Tibial nerve (tissue), 4 donors: Measurements from ENCODE around the gene RELN. TPM values are rescaled to one million over a fixed set of nuclear protein-coding genes. Genes with fewer than 3 reads are reported as not detected.
A peak's percentile ranks its signal among the peaks of the same experiment; 100 is the strongest.

Experiments
- DNase-seq, 2 donors: peaks; one replicate each; pipeline ENCODE4 v3.0.0-alpha.2; 2019; ENCODE audit warnings: low spot score in 2 of 2
- H3K27ac ChIP-seq, 4 donors: fragments of 200-600 bp; sonication (generic) in 3 of 4; one replicate each; pipeline ENCODE4 v1.5.1; 2017 to 2019; ENCODE audit warnings: mild to moderate bottlenecking in 1 of 4
- H3K27me3 ChIP-seq, 2 donors: fragments of 200-600 bp; sonication (generic) in 1 of 2; one replicate each; pipeline versions ENCODE4 v1.5.1 to v1.6.0; 2017 to 2019
- H3K36me3 ChIP-seq, 3 donors: fragments of 200-600 bp; sonication (generic); one replicate each; pipeline ENCODE4 v1.5.1; 2018 to 2019
- H3K4me1 ChIP-seq, 4 donors: fragments of 200-600 bp; sonication (generic) in 3 of 4; one replicate each; pipeline ENCODE4 v1.5.1; 2017 to 2019
- H3K4me3 ChIP-seq, 4 donors: fragments of 200-600 bp; sonication (generic) in 3 of 4; one replicate each; pipeline ENCODE4 v1.5.1; 2017 to 2019; ENCODE audit warnings: mild to moderate bottlenecking in 1 of 4, moderate library complexity in 1 of 4
- H3K9me3 ChIP-seq, 4 donors: fragments of 200-600 bp; sonication (generic) in 3 of 4; one replicate each; pipeline ENCODE4 v1.5.1; 2017 to 2019
- EP300 ChIP-seq, 2 donors: sonication (generic); formaldehyde crosslinking; IDR thresholded peaks; one replicate each; pipeline ENCODE4 v1.6.1; 2017; ENCODE audit warnings: antibody characterized with exemption in 2 of 2, mild to moderate bottlenecking in 1 of 2
- POLR2A ChIP-seq, 2 donors: fragments of 450-650 bp; IDR thresholded peaks; one replicate each; pipeline ENCODE4 v1.6.1; 2017; ENCODE audit warnings: antibody characterized with exemption in 2 of 2, mild to moderate bottlenecking in 2 of 2, moderate library complexity in 2 of 2
- WGBS, 2 donors: methylation state at CpG; one replicate each; pipeline ENCODE4 v1.1.5; 2018; 5-methylcytosine and 5-hydroxymethylcytosine counted together
- total RNA-seq, 4 donors: library from RNA; depleted of rRNA; stranded (reverse); fragments of >200 nt; gene quantifications; one replicate each; pipeline ENCODE4 v1.1.0, GENCODE V29; 2016
- TF ChIP-seq, protein P1 (sequence below), 5 experiments: fragments of 200-600 bp in 3 of 5; fragments of 450-650 bp in 2 of 5; sonication (generic) in 3 of 5; IDR thresholded peaks; one replicate each; pipeline ENCODE4 v1.5.1; 2016 to 2019; ENCODE audit warnings: antibody characterized with exemption in 5 of 5, mild to moderate bottlenecking in 3 of 5, moderate library complexity in 2 of 5

The RELN gene
- total RNA-seq, 4 donors from 2014 or later = 80.4 to 117 (median 102) TPM

DNA sequence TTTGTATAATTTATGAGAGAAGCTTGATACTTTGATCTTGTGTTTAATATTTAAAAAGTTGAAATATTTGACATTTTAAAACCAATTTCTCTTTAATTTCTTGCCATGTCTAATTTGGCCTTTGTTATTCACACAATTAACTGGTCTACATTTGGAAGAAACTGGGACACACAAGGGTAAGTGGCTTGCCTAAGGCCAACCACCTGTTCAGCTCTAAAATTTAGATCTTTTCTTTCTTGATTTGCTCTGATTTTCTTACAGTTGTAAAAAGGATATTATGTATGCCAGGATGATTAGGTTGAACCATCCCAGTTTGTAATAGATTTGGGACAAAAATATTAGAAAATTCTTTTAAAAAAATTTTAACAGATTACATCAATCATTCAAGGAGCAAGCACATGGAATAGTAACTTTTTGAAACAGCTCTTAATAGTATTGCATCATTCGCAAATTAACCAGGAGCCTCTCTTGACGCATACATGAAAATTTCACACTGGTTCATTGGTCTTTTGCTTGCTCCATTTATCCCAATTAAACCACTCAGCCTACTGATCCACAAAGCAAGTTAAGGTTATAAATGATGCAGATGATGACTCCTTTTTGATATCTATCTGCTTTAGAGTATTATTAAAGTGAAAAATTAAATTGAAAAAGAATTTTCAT lies 321.0 kb downstream of the RELN start:
- Histone ChIP-seq H3K27me3 (no peaks in the 10 kb centered on the region), H3K36me3 (no peaks in the 10 kb centered on the region), H3K4me1 (peaks cover 0 to 4% (median 0%) of the 10 kb centered on the region in 4 donors), H3K27ac (no peak overlapping the region), H3K9me3 (no peaks in the 10 kb centered on the region), H3K4me3 (no peak overlapping the region)
- TF ChIP-seq POLR2A (IDR thresholded peaks at IDR 0.05) (no peak), EP300 (IDR thresholded peaks at IDR 0.05) (no peak)
- TF ChIP-seq, protein P1, sequence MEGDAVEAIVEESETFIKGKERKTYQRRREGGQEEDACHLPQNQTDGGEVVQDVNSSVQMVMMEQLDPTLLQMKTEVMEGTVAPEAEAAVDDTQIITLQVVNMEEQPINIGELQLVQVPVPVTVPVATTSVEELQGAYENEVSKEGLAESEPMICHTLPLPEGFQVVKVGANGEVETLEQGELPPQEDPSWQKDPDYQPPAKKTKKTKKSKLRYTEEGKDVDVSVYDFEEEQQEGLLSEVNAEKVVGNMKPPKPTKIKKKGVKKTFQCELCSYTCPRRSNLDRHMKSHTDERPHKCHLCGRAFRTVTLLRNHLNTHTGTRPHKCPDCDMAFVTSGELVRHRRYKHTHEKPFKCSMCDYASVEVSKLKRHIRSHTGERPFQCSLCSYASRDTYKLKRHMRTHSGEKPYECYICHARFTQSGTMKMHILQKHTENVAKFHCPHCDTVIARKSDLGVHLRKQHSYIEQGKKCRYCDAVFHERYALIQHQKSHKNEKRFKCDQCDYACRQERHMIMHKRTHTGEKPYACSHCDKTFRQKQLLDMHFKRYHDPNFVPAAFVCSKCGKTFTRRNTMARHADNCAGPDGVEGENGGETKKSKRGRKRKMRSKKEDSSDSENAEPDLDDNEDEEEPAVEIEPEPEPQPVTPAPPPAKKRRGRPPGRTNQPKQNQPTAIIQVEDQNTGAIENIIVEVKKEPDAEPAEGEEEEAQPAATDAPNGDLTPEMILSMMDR (IDR thresholded peaks at IDR 0.05) = no peak
- WGBS, 2 donors = 91 to 94% methylated on average over 2 of the region's 2 CpGs
- no peak for DNase-seq

DNA sequence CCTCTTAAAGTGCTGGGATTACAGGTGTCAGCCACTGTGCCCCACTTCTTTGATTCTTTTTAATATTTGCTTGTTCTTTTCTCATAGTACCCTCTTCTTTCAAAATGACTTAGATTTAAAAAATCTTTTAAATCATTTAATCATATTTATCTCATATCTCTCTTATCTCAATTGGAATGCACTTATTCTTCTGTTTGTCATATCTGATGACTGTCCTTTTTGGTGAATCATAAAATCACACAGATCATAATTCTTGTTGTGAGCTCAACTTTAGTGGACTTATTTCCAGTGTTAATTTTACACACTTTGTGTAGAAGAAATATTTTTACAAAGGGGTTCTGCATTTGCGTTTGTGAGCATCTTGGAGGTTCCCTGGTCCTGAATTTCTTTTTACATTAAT lies 323.1 kb downstream of the RELN start:
- no peak overlapping the region for H3K27ac ChIP-seq
- TF ChIP-seq, protein P1 (IDR thresholded peaks at IDR 0.05) = no peak
- TF ChIP-seq POLR2A (IDR thresholded peaks at IDR 0.05) (no peak), EP300 (IDR thresholded peaks at IDR 0.05) (no peak)
- DNase-seq = no peak
- no peaks in the 10 kb centered on the region for H3K9me3 ChIP-seq
- no peak overlapping the region for H3K4me3 ChIP-seq
- no peaks in the 10 kb centered on the region for H3K27me3 ChIP-seq
- WGBS, 2 donors = 86 to 90% methylated on average over 1 of the region's 1 CpG
- H3K36me3 ChIP-seq = no peaks in the 10 kb centered on the region
- H3K4me1 ChIP-seq = peaks cover 0 to 8% (median 0%) of the 10 kb centered on the region in 4 donors

DNA sequence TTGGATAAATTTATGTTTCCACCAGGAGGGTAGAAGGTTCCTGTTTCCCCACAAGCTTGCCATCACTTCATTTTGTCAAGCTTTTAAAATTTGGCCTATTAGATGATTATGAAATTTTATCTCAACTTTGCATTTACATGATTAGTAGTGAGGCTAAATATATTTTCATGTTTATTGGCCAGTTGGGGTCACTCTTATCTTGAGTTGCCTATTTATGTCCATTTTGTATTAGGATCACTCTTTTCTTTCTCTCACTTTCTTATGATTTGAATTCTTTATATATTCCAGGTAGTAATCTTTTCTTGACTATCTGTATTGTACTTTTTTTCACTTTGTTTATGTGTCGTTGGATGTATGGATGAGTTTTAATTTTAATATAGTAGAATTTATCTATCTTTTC lies 324.9 kb downstream of the RELN start:
- Histone ChIP-seq H3K27ac (no peak overlapping the region), H3K27me3 (no peaks in the 10 kb centered on the region), H3K4me1 (peaks cover 0 to 8% (median 0%) of the 10 kb centered on the region in 4 donors), H3K9me3 (no peaks in the 10 kb centered on the region), H3K36me3 (no peaks in the 10 kb centered on the region), H3K4me3 (no peak overlapping the region)
- DNase-seq = no peak
- 84 to 87% methylated on average over 1 of the region's 1 CpG for WGBS, 2 donors
- TF ChIP-seq POLR2A (IDR thresholded peaks at IDR 0.05) (no peak), EP300 (IDR thresholded peaks at IDR 0.05) (no peak)
- TF ChIP-seq, protein P1 (IDR thresholded peaks at IDR 0.05) = no peak

DNA sequence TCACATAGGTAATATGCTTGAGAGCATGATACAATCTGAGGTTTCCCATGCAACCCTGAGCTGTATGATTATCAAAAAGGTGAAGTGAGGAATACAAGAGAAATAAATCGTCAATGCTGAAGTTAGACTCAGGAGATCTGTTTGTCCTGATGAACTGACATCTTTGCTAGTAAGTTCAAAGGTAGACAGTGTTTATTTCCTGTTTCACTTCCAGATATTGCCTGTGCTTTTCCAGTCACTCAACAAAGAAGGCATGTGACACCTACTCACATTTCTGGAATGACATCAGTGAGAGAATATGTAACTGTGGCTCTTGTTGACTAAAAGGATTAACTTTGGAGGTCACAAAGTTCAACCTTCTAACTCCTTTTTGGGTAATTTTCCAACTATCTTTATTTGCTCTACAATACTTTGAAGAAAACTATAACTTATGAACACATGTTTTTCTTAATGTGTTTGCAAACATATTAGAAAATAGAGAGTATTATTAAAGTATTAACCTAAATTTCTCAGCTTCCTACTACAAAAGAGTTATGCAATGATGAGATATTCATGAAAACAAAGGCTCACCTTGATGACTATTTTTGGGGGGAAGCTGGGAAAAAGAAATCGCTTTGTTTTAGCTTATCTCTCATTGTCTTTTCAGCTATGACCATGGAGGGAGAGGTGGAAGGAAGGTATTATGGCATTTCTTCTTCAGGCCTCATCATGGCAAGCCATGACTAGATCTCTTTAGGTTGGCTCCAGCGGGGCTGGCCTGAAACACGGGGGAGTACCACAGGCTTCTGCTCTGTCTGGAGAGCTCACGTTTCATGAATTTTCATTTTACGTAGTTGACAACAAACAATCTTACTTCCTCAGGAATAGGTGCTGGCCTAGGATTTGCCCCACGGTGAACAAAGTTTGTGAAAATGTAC lies 328.7 kb downstream of the RELN start:
- no peak for DNase-seq
- WGBS, 2 donors = 90 to 91% methylated on average over 7 of the region's 7 CpGs
- Histone ChIP-seq H3K36me3 (no peaks in the 10 kb centered on the region), H3K4me1 (peaks cover 0 to 8% (median 0%) of the 10 kb centered on the region in 4 donors), H3K4me3 (no peak overlapping the region), H3K9me3 (no peaks in the 10 kb centered on the region), H3K27me3 (no peaks in the 10 kb centered on the region), H3K27ac (peak overlapping the region in 1 of 4 donors; percentile 24)
- TF ChIP-seq POLR2A (IDR thresholded peaks at IDR 0.05) = no peak
- TF ChIP-seq, protein P1 (IDR thresholded peaks at IDR 0.05) = no peak
- no peak for TF ChIP-seq EP300 (IDR thresholded peaks at IDR 0.05)
